Activated T-helper 17 cell treated with anti-CD3 and anti-CD28 coated beads, Interleukin-2, amount 50 U/mL, for 72 hours (primary cell): ENCODE results near the gene RYR3. TPM values are rescaled to one million over a fixed set of nuclear protein-coding genes. Genes with fewer than 3 reads are reported as not detected.

Experiments used
- ATAC-seq: fragments of 150-1000 bp; cut with Tn5 transposase; replicated peaks from 2 replicates; pipeline ENCODE4 v1.10.0; 2021; ENCODE audit warnings: mild to moderate bottlenecking, moderate library complexity
- H3K27ac Mint-ChIP-seq: one replicate; pipeline ENCODE4 v1.8.0; 2022; ENCODE audit warnings: mixed read lengths
- H3K27me3 Mint-ChIP-seq: one replicate; pipeline ENCODE4 v1.8.0; 2022; ENCODE audit warnings: mixed read lengths
- H3K36me3 Mint-ChIP-seq: one replicate; pipeline ENCODE4 v1.8.0; 2022; ENCODE audit warnings: low read depth, mild to moderate bottlenecking, mixed read lengths
- H3K4me1 Mint-ChIP-seq: one replicate; pipeline ENCODE4 v1.8.0; 2022; ENCODE audit warnings: mixed read lengths
- H3K4me3 Mint-ChIP-seq: one replicate; pipeline ENCODE4 v1.8.0; 2022; ENCODE audit warnings: mild to moderate bottlenecking, mixed read lengths
- H3K9me3 Mint-ChIP-seq: one replicate; pipeline ENCODE4 v1.8.0; 2022; ENCODE audit warnings: mixed read lengths
- total RNA-seq, 2 donors: library from RNA; stranded (reverse); gene quantifications; one replicate each; pipeline ENCODE4 v1.2.3, GENCODE V29; 2022

The RYR3 gene
- total RNA-seq, 2 donors from 2014 or later = not detected

- Mint-ChIP-seq H3K27me3 (peaks cover 4% of the 10 kb centered on the region), H3K36me3 (no peaks in the 10 kb centered on the region), H3K27ac (no peak overlapping the region), H3K9me3 (no peaks in the 10 kb centered on the region), H3K4me3 (no peak overlapping the region), H3K4me1 (no peaks in the 10 kb centered on the region)
- no peak for ATAC-seq
Observed at GRCh38 chr15:33460166-33460805, 149.5 kb downstream of the RYR3 start.

DNA sequence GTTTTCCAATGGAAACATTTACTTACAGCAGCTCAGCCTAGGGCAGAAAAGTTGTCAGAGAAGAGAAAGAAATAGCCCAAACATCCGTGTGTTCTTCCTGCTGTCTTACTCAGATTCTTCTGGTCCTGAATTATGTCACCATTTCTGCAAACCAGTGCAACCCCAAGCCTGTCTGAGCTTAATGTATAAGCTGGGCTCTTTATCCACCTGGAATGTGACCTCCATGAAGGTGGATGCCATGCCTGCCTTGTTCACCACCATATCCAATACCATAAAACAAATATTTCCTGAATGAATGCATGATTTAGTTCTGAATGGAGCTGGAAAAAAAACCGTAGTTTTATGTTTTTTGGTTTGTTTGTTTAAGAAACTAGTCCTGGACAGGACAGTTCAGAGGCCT, 150.9 kb downstream of the RYR3 start:
- Mint-ChIP-seq H3K4me1 (no peaks in the 10 kb centered on the region), H3K36me3 (no peaks in the 10 kb centered on the region), H3K4me3 (no peak overlapping the region), H3K9me3 (no peaks in the 10 kb centered on the region), H3K27me3 (peaks cover 11% of the 10 kb centered on the region), H3K27ac (no peak overlapping the region)
- ATAC-seq = no peak

- Mint-ChIP-seq H3K4me1 (no peaks in the 10 kb centered on the region), H3K36me3 (no peaks in the 10 kb centered on the region), H3K27ac (no peak overlapping the region), H3K9me3 (no peaks in the 10 kb centered on the region), H3K4me3 (no peak overlapping the region), H3K27me3 (peaks cover 11% of the 10 kb centered on the region)
- ATAC-seq = no peak
Observed at GRCh38 chr15:33467146-33467815, 156.5 kb downstream of the RYR3 start.

DNA sequence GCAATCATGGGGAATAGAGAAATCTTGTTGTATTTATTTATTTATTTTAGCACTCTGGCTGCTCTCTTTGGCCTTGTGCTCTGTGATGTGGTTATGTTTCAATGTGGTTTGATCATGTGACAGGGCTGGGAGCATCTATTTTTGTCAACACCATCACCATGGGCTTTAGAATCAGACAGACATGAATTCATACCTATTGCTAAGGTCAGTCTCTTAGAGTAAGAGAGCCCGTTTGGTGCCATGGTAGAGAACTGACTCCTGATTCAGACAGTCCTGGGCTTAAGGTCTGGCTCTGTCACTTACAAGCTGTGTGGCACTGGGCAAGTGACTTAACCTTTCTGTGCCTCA, 157.0 kb downstream of the RYR3 start:
- no peaks in the 10 kb centered on the region for H3K4me1 Mint-ChIP-seq
- peaks cover 13% of the 10 kb centered on the region for H3K27me3 Mint-ChIP-seq
- no peaks in the 10 kb centered on the region for H3K9me3 Mint-ChIP-seq
- no peaks in the 10 kb centered on the region for H3K36me3 Mint-ChIP-seq
- no peak overlapping the region for H3K27ac Mint-ChIP-seq
- no peak for ATAC-seq
- H3K4me3 Mint-ChIP-seq = no peak overlapping the region

DNA sequence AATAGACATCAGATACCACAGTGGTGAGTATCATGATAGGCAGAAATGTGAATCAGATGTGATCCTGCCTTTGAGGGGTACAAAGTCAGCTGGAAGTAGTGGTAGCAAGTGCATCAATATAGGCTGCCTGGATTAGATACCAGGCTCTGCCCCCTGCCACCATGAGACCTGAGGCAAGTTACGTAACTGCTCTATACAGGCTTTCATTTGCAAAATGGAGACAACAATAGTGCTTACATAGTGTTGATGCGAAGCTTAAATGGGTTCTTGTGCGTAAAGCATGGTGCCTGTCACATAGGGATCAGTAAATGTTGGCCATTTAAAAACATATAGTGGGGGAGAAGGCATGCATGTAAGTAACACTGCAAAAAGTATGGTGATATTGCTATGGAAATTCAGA, 158.0 kb downstream of the RYR3 start:
- Mint-ChIP-seq H3K4me3 (no peak overlapping the region), H3K36me3 (no peaks in the 10 kb centered on the region), H3K9me3 (no peaks in the 10 kb centered on the region), H3K27ac (no peak overlapping the region), H3K4me1 (no peaks in the 10 kb centered on the region), H3K27me3 (peaks cover 16% of the 10 kb centered on the region)
- ATAC-seq = no peak

DNA sequence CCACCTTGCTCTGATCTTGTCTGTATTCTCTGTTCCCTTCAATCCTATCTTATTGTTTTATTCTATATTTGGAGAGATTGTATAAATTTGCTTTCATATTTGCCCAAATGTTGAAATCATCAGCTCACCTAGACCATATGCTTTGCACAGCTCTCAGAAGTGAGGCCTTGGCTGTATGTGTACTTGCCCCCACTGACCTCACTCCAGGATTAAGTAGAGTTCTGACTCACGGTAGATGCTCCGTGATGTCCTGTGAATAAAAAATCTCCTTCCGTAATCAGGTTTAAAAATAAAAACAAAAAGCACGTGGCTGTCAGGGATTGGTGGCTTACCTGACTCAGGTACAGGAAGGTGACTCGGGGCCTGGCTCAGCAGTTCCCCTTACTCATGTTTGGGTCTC, 162.2 kb downstream of the RYR3 start:
- Mint-ChIP-seq H3K4me1 (no peaks in the 10 kb centered on the region), H3K36me3 (no peaks in the 10 kb centered on the region), H3K27me3 (peaks cover 9% of the 10 kb centered on the region), H3K27ac (no peak overlapping the region), H3K4me3 (no peak overlapping the region), H3K9me3 (no peaks in the 10 kb centered on the region)
- ATAC-seq = no peak

DNA sequence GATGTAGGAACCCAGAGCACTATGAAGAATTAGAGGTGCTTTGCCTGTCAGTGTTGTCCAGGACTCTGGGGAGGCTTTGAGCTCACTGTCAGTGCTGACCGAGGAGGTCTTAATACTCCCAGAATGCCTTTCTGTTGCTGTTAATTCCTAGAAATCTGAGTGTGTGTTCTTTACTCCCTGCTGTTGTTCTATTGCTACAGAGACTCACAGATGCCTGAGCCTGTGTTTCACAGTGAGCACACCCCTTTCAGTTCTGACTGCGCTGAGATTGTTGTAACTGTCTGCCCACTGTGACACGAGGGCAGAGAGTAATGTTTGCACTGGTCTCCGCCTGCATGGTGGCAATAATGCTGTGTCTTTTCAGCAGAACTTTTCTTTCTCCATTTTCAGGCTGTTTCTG, 162.9 kb downstream of the RYR3 start:
- Mint-ChIP-seq H3K27ac (no peak overlapping the region), H3K4me3 (no peak overlapping the region), H3K27me3 (peaks cover 9% of the 10 kb centered on the region), H3K36me3 (no peaks in the 10 kb centered on the region), H3K4me1 (no peaks in the 10 kb centered on the region), H3K9me3 (no peaks in the 10 kb centered on the region)
- ATAC-seq = no peak

DNA sequence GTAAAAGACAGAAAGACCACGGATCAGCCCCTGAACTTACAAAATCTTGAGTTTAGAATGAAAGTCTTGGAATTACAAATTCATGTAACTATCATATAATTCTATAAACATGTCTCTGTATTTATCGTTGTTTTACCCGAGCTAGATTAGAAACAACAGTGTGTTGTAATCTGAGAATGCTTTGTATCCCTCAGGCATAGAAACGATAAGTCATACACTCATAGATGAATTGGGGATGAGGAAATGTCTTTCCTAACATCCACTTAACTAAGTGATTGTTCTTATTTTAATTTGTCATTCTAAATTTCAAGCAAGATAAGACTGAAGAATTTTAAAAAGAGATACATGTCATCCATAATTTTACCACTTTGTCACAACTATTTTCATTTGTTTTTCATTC, 165.3 kb downstream of the RYR3 start:
- Mint-ChIP-seq H3K27me3 (peaks cover 9% of the 10 kb centered on the region), H3K27ac (no peak overlapping the region), H3K36me3 (no peaks in the 10 kb centered on the region), H3K4me1 (no peaks in the 10 kb centered on the region), H3K9me3 (no peaks in the 10 kb centered on the region), H3K4me3 (no peak overlapping the region)
- ATAC-seq = no peak

DNA sequence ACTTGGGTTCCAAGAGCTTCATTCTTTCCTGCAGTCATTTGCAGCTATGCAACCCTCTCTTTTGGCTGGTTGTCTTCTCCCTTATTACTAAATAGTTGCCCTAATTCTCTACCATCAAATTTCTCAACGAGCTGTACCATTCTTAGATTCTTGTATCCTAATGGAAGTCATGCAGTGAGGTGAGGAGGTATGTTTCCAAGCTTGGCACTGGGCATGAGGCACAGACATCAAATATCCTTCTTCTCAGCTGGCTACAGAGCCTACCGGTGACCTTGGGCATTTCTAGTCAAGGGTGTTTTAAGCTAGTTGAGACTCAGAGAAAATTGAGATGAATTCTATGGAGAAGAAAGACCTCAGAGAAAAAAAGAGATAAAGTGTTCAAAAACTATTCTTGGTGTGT, 166.1 kb downstream of the RYR3 start:
- no peak for ATAC-seq
- Mint-ChIP-seq H3K4me1 (no peaks in the 10 kb centered on the region), H3K27ac (no peak overlapping the region), H3K9me3 (no peaks in the 10 kb centered on the region), H3K4me3 (no peak overlapping the region), H3K36me3 (no peaks in the 10 kb centered on the region), H3K27me3 (peaks cover 9% of the 10 kb centered on the region)

- no peaks in the 10 kb centered on the region for H3K4me1 Mint-ChIP-seq
- no peak for ATAC-seq
- no peak overlapping the region for H3K4me3 Mint-ChIP-seq
- H3K27ac Mint-ChIP-seq = no peak overlapping the region
- H3K27me3 Mint-ChIP-seq = peaks cover 3% of the 10 kb centered on the region
- no peaks in the 10 kb centered on the region for H3K36me3 Mint-ChIP-seq
- H3K9me3 Mint-ChIP-seq = peaks cover 5% of the 10 kb centered on the region
Observed at GRCh38 chr15:33489335-33489734, 178.6 kb downstream of the RYR3 start.

- no peak overlapping the region for H3K27ac Mint-ChIP-seq
- peaks cover 5% of the 10 kb centered on the region for H3K9me3 Mint-ChIP-seq
- H3K4me3 Mint-ChIP-seq = no peak overlapping the region
- ATAC-seq = no peak
- H3K36me3 Mint-ChIP-seq = no peaks in the 10 kb centered on the region
- peaks cover 3% of the 10 kb centered on the region for H3K27me3 Mint-ChIP-seq
- no peaks in the 10 kb centered on the region for H3K4me1 Mint-ChIP-seq
Observed at GRCh38 chr15:33490703-33491102, 179.9 kb downstream of the RYR3 start.

DNA sequence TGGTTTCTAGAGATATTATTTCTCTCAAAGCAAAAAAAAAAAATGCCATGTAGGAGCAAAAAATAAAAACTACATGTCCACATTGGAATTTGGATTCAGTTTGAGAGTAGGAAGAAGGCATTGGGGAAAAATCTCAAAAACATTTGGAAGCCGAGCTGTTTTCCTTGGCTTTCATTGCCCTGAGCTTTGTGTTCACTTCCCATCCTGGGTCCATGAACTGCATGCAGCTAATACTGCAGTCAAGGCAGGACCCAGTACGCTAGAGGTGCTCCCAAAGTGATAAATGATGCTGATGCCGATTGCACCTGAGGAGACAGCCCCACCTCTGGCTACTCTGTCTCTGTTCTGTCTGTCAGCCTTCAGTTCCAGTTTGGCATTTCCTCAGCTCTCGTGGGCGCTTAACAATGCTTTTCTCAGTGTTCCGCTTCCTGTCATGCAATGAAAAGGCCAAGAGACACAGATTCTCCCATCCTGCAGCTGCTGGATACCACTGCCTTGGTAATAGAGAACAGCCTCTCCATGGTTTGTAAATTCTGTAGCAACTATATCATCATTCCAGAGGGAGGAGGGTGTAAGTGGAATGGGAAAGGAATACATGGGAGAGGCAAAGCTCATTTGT, 181.8 kb downstream of the RYR3 start:
- ATAC-seq = no peak
- H3K4me3 Mint-ChIP-seq = no peak overlapping the region
- no peaks in the 10 kb centered on the region for H3K4me1 Mint-ChIP-seq
- H3K36me3 Mint-ChIP-seq = no peaks in the 10 kb centered on the region
- no peak overlapping the region for H3K27ac Mint-ChIP-seq
- H3K9me3 Mint-ChIP-seq = peaks cover 5% of the 10 kb centered on the region
- peaks cover 3% of the 10 kb centered on the region for H3K27me3 Mint-ChIP-seq

- H3K4me3 Mint-ChIP-seq = no peak overlapping the region
- no peaks in the 10 kb centered on the region for H3K36me3 Mint-ChIP-seq
- no peak for ATAC-seq
- peaks cover 11% of the 10 kb centered on the region for H3K27me3 Mint-ChIP-seq
- H3K27ac Mint-ChIP-seq = no peak overlapping the region
- peaks cover 4% of the 10 kb centered on the region for H3K9me3 Mint-ChIP-seq
- no peaks in the 10 kb centered on the region for H3K4me1 Mint-ChIP-seq
Observed at GRCh38 chr15:33494306-33494705, 183.5 kb downstream of the RYR3 start.

GRCh38 chr15:33500432-33501195, 189.8 kb downstream of the RYR3 start:
- Mint-ChIP-seq H3K4me3 (no peak overlapping the region), H3K36me3 (no peaks in the 10 kb centered on the region), H3K4me1 (no peaks in the 10 kb centered on the region), H3K9me3 (no peaks in the 10 kb centered on the region), H3K27ac (no peak overlapping the region), H3K27me3 (peaks cover 30% of the 10 kb centered on the region)
- ATAC-seq = no peak

GRCh38 chr15:33503681-33504080, 192.9 kb downstream of the RYR3 start:
- Mint-ChIP-seq H3K27ac (no peak overlapping the region), H3K36me3 (no peaks in the 10 kb centered on the region)
- ATAC-seq = no peak

More at GRCh38 chr15:33503681-33504080, 192.9 kb downstream of the RYR3 start:
- no peaks in the 10 kb centered on the region for H3K4me1 Mint-ChIP-seq
- peaks cover 30% of the 10 kb centered on the region for H3K27me3 Mint-ChIP-seq
- no peaks in the 10 kb centered on the region for H3K9me3 Mint-ChIP-seq
- no peak overlapping the region for H3K4me3 Mint-ChIP-seq
